GM18519 (cell line): ENCODE measurements around the gene MORF4L1.
"Not testable (repeated sequence)": the region's sequence is repeated elsewhere in the genome, so short reads cannot be mapped to it uniquely, and the experiment has no call there.

Source experiments
- ATAC-seq: cut with Tn5 transposase; IDR thresholded peaks from one replicate; pipeline ENCODE4 v1.9.1; 2021; ENCODE audit warnings: mild to moderate bottlenecking, moderate library complexity; ENCODE audit not compliant: unreplicated experiment, low FRiP score

The MORF4L1 gene

GRCh38 chr15:78855746-78856145 lies 16.9 kb upstream of the MORF4L1 start:
- no peak for ATAC-seq

DNA sequence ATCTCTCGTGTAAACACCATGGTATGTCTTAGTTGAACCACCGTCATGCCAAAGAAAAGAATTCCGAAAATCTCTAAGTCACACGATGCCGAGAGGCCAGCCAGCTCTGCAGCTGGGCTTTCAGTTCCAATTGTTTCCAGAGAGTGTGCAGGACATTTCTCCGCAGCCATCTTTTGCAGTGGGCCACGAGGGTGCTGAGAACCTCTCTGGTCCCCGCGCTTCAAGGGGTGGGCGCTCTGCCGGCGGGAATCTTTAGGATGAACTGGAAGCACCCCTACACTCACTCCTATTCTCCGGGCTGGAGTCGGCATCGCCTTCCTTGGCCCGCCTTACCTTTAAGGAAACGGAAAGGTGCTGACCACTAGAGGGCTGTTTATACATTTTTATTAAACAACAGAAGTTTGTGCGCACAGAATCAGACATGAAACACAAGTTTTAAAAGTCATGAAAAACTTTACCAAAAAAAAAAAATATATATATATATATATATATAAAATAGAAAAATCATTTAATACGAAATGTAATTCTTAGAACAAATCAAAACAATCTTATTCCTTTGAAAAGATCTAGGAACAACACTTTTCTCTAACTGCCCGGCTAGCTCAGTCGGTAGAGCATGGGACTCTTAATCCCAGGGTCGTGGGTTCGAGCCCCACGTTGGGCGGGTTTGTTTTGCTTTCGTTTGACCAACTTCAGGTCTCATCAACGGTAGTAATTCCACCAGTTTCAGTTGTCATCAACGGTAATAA lies 12.5 kb upstream of the MORF4L1 start:
- ATAC-seq, result no peak

- not testable (repeated sequence) for ATAC-seq
These were observed 7.1 kb upstream of the MORF4L1 start for GRCh38 chr15:78865585-78865984.

DNA sequence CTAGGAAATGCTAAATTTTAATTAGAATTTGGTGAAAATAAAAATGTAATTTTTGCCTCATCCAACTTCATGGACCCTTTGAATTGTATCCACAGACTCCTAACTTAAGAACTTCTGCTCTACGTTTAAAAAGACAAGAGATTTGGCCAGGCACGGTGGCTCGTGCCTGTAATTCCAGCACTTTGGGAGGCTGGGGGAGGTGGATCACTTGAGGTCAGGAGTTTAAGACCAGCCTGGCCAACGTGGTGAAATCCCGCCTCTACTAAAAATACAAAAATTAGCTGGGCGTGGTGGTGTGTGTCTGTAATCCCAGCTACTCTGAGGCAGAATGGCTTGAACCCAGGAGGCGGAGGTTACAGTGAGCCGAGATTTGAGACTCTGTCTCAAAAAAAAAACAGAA lies 6.7 kb upstream of the MORF4L1 start:
- not testable (repeated sequence) for ATAC-seq

DNA sequence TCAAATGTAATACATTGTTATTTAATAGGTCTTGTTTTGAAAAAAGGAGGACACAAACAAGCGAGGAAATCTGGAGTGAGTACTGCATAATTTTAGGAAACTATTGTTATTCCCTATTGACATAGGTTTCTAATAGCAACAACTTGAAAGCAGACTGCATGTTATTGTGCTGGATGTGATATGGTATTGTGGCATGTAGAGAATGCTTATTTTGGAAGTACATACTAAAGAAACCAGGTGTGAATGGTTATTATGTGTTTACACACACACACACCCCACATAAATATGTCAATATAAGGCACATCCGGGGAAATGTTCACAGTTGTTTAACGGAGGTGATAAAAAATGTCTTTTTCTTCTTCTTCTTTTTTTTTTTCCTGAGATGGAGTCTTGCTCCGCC lies 5.9 kb upstream of the MORF4L1 start:
- no peak for ATAC-seq

DNA sequence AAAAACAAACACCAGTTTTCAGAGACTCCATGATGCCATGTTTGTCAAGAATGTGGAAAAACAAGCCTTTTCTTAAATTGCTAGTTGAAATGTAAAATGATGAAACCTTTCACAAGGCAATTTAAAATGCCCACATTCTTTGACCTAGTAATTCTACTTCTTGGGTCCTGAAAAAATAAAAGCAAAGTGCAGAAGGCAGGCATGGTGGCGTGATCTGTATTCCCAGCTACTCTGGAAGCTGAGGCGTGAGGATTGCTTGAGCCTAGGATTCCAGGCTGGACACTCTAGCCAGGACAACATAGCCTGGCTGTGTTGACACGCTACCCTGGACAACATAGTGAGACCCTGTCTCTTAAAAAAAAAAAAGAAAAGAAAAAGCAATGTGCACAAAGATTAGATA lies 4.3 kb upstream of the MORF4L1 start:
- no peak for ATAC-seq

DNA sequence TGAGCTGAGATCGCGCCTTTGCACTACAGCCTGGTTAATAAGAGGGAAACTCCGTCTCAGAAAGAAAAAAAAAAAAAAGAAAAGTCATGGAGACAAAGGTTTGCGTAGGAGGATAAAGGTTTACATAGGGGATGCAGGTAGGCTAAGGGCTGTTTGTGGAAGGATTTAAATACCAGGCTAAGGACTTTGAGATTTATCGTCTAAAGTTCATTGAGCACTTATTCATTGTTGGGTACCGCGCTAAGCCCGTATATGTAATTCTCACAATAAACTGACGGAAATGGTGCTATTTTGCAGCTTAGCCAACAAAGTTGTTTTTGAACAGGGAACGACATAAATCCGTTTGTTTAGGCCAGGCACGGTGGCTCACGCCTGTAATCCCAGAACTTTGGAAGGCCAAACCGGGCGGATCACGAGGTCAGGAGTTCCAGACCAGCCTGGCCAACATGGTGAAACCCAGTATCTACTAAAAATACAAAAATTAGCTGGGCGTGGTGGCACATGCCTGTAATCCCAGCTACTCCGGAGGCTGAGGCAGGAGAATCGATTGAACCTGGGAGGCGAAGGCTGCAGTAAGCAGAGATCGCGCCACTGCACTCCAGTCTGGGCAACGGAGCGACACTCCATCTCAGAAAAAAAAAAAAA lies 1.1 kb upstream of the MORF4L1 start:
- ATAC-seq, result not testable (repeated sequence)

DNA sequence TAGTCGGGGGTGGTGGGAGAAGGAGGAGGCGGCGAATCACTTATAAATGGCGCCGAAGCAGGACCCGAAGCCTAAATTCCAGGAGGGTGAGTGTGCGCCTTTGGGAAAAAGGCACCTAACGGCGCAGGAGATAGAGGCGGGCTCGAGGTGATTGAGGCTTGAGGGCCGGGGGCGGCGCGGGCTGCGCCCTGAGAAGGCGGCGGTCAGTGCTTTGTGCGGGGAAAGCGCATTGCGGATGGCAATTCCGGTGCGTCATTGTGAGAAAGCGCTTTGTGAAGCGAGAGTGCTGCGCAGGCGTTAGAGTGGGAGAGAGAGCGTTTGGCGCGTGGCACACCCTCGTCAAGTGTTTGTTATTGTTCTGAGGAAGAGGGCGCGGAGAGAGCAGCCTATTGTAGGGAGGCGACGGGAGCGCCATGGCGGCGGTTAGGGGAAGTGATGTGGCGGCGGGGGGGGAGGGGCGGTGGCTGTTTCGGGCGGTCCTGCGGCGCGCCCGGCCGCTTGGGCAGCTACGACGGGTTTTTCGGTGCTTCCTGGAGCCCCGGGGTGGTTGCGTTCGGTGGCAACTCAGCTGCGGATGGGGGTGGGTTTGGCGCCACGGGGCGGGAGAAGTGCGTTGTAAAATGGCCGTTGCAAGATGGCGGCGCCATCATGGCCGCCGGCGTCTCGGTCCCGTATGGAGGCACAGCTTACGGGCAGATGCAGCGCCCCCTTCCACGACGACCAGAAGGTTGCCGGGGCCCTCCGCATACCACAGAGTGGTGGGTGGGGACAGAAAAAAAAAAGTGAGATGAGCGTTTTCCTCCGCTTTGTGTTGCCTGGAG lies 492 bp downstream of the MORF4L1 start:
- ATAC-seq, result peak; percentile 45

DNA sequence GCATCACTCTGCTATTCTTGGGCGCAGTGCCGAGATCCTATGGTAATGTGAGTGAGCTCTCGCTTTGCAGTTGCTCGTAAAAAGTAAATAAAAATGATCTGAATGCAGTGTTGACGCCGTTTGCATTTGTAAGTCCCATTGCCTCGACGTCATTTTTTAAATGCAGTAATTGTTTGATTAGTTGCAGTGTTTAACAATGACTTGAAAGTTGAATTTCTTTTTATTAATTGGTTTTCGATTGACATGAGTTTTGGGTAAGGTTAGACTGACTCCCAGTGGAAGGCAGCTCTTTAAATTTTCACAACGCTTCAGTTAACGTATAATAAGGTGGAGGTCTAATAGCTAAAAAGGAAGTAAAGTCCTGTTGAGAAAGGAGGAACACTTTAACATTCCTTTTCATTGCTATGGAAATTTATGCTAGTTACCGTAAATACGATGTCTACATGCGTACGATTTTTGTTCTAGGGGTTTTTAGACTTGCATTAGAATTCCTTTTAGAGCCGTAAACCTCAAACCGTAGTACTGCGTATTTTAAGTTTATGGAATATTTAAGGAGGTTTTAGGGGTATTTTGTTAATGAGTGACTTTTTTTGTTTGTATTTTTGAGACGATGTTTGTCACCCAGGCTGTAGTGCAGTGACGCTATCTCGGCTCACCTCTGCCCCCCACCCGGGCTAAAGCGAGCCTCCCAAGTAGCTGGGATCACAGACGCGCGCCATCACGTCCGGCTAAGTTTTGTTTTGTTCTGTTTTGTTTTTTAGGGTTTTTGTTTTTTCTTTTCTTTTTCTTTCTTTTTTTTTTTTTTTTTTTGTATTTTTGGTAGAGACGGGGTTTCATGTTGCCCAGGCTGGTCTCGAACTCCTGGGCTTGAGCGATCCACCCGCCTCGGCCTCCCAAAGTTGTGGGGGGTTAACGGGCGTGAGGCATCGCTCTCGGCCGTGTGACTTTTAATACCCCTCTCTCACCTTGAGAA lies 1.4 kb downstream of the MORF4L1 start:
- ATAC-seq, result no peak

DNA sequence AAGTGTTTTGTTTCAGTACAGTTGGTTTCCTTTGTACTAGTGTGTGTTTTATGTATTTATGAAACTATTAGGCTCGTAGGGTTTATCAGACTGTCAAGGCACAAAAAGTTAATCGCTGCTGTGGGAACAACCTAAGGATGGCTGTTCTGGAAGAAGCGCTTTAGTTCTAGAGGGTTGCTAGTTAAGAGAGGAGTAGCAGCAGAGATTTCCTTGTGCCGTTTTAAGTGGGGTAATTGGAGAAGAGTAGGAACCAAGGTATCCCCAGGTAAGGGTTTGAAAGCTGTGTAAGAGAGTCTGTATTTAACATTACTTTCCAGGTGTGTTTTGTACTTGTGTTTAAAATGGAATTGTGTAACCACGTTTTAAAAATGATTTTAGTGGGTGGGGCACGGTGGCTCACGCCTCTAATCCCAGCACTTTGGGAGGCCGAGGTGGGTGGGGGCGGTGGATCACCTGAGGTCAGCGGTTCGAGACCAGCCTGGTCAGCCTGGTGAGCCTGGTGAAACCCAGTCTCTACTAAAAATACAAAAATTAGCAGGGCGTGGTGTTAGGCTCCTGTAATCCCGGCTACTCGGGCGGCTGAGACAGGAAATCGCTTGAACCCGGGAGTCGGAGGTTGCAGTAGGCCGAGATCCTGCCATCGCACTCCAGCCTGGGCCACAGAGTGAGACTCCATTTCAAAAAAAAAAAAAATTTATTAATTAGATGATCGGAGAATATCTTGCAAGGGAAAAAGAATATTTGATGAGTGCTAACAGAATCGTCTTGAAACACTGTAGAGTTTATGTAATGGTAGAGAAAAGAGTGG lies 2.6 kb downstream of the MORF4L1 start:
- ATAC-seq, result no peak

GRCh38 chr15:78876954-78877353 lies 4.3 kb downstream of the MORF4L1 start:
- not testable (repeated sequence) for ATAC-seq

DNA sequence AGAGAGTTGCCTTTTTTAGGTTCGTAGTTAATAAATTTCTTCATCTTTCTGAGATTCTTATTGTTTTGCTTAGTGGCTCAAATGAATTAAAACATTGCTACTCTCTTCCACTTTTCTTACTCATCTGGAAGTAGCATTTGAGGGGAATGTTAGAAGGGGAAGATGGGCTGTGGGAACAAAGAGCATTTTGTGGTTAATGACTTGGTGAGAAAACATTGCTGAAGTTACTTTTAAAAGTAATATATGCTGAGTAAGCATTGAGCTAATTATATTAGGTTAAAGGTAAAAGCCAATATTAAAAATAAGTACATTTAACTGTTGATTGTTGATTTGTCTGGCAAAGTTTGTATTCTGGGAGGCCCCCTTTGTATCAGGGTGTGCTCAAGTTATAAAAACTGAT lies 5.7 kb downstream of the MORF4L1 start:
- ATAC-seq, result no peak

GRCh38 chr15:78879517-78880241 lies 7.0 kb downstream of the MORF4L1 start:
- ATAC-seq, result no peak

DNA sequence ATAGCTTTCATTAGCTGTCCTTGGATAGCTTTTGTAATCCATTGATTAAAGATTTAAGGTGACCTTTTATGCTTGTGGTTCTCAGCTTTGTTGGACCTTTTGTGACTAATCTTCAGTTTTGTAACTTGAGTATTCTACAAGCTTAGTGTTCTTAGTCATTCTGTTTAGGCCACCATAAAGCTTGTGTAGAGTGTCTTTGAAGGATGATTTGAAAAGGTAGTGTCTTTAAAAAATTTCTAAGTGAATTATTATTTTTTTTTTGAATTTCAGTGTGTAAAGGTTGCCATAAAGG lies 7.5 kb downstream of the MORF4L1 start:
- no peak for ATAC-seq

DNA sequence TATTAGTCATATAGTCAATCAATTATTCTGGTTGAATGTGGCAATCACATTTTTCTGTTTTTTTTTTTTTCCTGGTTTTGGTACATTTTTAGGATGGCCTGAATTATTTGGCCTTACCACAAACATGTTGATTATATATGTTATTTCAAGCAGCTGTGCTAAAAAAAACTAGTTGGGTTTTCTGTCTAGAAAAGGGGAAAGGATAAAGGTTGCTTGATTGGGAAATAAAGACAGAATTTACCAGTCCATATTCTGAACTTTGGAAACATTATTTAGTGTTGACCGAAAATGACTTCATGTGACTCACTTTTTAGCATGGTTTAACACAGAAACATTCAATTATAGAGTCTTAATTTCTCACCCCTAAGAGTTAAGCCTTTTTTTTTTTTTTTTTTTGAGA lies 8.1 kb downstream of the MORF4L1 start:
- ATAC-seq, result no peak

DNA sequence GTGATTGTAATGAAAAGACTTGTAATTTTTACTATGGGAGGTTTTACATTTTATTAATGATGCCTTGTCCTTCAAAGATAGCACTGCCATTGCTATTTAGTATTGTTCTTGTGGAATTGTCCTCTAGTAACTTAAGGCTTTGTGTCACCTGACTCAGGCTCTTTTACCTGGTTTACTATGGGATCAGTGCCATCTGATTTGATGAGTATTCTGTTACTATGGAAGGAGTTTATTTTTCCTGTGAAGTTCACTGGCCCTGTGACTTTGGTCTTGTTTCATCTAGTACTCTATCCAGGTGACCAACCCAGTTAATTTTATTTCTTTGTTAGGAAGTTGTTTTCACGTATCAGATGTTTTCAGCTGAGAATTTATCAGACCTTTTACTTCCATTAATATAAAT lies 9.0 kb downstream of the MORF4L1 start:
- ATAC-seq, result no peak

DNA sequence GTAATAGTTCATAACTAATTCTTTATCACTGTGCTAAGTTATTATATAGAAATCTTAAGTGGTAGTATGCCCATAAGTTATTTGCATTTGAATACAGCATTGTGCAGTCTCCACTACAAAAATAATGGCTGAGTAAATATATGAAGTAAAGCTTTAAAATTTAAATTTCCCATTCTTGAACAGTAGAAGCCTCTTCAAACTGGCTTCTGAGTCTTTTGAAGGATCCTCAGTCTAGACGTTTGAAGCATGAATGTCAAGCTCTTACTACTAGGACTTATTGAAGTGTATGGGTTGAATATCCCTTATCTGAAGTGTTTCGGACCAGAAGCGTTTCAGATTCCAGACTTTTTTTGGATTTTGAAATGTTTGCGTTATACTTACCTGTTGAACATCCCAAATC lies 16.3 kb downstream of the MORF4L1 start:
- ATAC-seq, result no peak

DNA sequence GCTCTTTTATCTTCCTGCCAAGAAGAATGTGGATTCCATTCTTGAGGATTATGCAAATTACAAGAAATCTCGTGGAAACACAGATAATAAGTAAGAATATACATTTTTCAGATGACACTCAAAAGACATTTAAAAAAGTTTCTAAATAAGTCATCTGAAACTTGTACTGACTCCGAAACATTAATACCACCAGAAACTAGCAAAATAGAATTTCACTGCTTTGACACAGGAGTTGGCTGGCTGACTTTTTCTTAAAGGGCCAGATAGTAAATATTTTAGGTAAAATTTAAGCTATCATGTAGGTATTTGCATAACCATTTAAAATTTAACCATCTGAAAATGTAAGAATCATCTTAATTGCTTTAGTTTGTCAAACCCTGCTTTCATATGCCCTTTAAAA lies 20.8 kb downstream of the MORF4L1 start:
- ATAC-seq, result no peak

DNA sequence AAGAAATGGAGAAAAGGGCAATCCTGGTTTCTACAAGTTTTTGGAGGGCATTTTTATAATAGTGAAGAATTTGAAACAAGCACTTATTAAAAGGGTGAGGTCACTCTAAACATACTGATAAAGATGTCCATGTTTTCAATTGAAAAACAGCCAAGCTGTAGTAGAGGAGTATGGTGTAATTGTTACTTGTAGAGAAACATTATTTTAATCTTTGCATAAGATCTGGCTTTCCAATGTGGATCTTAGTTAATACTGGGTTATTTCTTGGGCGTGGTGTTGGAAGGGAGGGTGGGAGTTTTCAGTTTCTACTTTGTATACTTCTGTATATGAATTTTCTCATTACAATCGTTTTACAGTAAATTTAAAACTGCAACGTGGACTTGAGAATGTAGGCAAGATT lies 22.8 kb downstream of the MORF4L1 start:
- ATAC-seq, result no peak
